Uterus (tissue), 2 donors: ENCODE data around the gene ARL5A.

Experiments
- POLR2A ChIP-seq, 2 donors: fragments of 450-650 bp; IDR thresholded peaks; one replicate each; pipeline ENCODE4 v1.6.1; 2016; ENCODE audit warnings: antibody characterized with exemption in 2 of 2, mild to moderate bottlenecking in 1 of 2, moderate library complexity in 1 of 2
- TF ChIP-seq, protein P1 (sequence below), 4 experiments: fragments of 200-600 bp in 2 of 4; fragments of 450-650 bp in 2 of 4; sonication (generic) in 2 of 4; IDR thresholded peaks; one replicate each; pipeline ENCODE4 v1.5.1; 2016 to 2019; ENCODE audit warnings: antibody characterized with exemption in 4 of 4, mild to moderate bottlenecking in 2 of 4, moderate library complexity in 1 of 4

DNA sequence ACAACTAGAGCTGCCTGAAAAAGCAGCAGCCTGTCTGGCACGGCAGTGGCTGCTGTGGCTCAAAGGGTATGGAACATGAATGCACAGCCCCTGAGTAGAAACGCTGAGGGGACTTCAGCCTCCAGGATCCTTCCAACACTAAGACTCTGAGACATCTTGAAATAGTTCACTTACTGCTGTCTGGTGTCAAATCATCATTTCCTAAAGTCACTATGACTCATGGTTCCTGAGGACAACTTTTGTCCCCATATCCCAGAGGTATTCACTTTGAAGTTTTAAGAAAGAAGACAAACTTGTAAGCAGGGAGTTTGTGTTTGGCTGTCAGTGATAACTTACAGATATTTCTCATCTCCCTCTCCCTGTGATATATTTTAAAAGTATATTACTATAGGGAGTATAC is 60.7 kb downstream of the ARL5A start:
- TF ChIP-seq, protein P1, sequence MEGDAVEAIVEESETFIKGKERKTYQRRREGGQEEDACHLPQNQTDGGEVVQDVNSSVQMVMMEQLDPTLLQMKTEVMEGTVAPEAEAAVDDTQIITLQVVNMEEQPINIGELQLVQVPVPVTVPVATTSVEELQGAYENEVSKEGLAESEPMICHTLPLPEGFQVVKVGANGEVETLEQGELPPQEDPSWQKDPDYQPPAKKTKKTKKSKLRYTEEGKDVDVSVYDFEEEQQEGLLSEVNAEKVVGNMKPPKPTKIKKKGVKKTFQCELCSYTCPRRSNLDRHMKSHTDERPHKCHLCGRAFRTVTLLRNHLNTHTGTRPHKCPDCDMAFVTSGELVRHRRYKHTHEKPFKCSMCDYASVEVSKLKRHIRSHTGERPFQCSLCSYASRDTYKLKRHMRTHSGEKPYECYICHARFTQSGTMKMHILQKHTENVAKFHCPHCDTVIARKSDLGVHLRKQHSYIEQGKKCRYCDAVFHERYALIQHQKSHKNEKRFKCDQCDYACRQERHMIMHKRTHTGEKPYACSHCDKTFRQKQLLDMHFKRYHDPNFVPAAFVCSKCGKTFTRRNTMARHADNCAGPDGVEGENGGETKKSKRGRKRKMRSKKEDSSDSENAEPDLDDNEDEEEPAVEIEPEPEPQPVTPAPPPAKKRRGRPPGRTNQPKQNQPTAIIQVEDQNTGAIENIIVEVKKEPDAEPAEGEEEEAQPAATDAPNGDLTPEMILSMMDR (IDR thresholded peaks at IDR 0.05), result no peak
- no peak for TF ChIP-seq POLR2A (IDR thresholded peaks at IDR 0.05)
